Measurements from ENCODE around the gene SSC5D.

- TF ChIP-seq CTCF (conservative IDR thresholded peaks at IDR 0.05; ENCODE audit: low read depth in 2 of 2), result no peak
- TF ChIP-seq POLR2AphosphoS5 (IDR thresholded peaks at IDR 0.05; ENCODE audit: low read depth), result no peak
- TF ChIP-seq EZH2phosphoT487 (IDR thresholded peaks at IDR 0.05; ENCODE audit: unreplicated experiment), result no peak
- TF ChIP-seq JUNB (IDR thresholded peaks at IDR 0.05; ENCODE audit: unreplicated experiment), result no peak
- TF ChIP-seq, protein P1, sequence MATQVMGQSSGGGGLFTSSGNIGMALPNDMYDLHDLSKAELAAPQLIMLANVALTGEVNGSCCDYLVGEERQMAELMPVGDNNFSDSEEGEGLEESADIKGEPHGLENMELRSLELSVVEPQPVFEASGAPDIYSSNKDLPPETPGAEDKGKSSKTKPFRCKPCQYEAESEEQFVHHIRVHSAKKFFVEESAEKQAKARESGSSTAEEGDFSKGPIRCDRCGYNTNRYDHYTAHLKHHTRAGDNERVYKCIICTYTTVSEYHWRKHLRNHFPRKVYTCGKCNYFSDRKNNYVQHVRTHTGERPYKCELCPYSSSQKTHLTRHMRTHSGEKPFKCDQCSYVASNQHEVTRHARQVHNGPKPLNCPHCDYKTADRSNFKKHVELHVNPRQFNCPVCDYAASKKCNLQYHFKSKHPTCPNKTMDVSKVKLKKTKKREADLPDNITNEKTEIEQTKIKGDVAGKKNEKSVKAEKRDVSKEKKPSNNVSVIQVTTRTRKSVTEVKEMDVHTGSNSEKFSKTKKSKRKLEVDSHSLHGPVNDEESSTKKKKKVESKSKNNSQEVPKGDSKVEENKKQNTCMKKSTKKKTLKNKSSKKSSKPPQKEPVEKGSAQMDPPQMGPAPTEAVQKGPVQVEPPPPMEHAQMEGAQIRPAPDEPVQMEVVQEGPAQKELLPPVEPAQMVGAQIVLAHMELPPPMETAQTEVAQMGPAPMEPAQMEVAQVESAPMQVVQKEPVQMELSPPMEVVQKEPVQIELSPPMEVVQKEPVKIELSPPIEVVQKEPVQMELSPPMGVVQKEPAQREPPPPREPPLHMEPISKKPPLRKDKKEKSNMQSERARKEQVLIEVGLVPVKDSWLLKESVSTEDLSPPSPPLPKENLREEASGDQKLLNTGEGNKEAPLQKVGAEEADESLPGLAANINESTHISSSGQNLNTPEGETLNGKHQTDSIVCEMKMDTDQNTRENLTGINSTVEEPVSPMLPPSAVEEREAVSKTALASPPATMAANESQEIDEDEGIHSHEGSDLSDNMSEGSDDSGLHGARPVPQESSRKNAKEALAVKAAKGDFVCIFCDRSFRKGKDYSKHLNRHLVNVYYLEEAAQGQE (IDR thresholded peaks at IDR 0.05; ENCODE audit: unreplicated experiment), result no peak
- TF ChIP-seq EZH2 (IDR thresholded peaks at IDR 0.05; ENCODE audit: low read depth, unreplicated experiment), result no peak
- TF ChIP-seq STAT1 (IDR thresholded peaks at IDR 0.05; ENCODE audit: unreplicated experiment), result no peak
- TF ChIP-seq CREB1 (CRISPR knock-in tag; IDR thresholded peaks at IDR 0.05; ENCODE audit: low read depth), result no peak
- no peak for TF ChIP-seq NANOG (IDR thresholded peaks at IDR 0.05; ENCODE audit: borderline replicate concordance)
- TF ChIP-seq ZNF114 (CRISPR knock-in tag; IDR thresholded peaks at IDR 0.05), result no peak
Measured at GRCh38 chr19:55503157-55503501, 14.9 kb downstream of the SSC5D start.
